Measurements from ENCODE around the gene FAM168A.

GRCh38 chr11:73388265-73389133 lies 209.4 kb downstream of the FAM168A start:
- TF ChIP-seq CTCF (IDR thresholded peaks at IDR 0.05) = no peak
- no peak for TF ChIP-seq POLR2A (IDR thresholded peaks at IDR 0.05)
